HG03039 (cell line): ENCODE results near the gene S100A2.
A peak's percentile ranks its signal among the peaks of the same experiment; 100 is the strongest.
"Not testable (repeated sequence)": the region's sequence is repeated elsewhere in the genome, so short reads cannot be mapped to it uniquely, and the experiment has no call there.

ENCODE experiments used
- ATAC-seq: cut with Tn5 transposase; IDR thresholded peaks from one replicate; pipeline ENCODE4 v1.9.1; 2021; ENCODE audit warnings: mild to moderate bottlenecking, moderate library complexity; ENCODE audit not compliant: unreplicated experiment

S100A2 gene

GRCh38 chr1:153592748-153593147, 27.1 kb upstream of the S100A2 start:
- ATAC-seq: no peak

- no peak for ATAC-seq
These were observed 22.8 kb upstream of the S100A2 start for GRCh38 chr1:153588482-153588881.

- not testable (repeated sequence) for ATAC-seq
These were observed 22.4 kb upstream of the S100A2 start for GRCh38 chr1:153588033-153588432.

GRCh38 chr1:153587314-153587713, 21.7 kb upstream of the S100A2 start:
- ATAC-seq: no peak

- ATAC-seq: no peak
These were observed 20.7 kb upstream of the S100A2 start for GRCh38 chr1:153586347-153586746.

- ATAC-seq: no peak
These were observed 19.4 kb upstream of the S100A2 start for GRCh38 chr1:153585006-153585405.

- no peak for ATAC-seq
These were observed 18.3 kb upstream of the S100A2 start for GRCh38 chr1:153583976-153584375.

GRCh38 chr1:153583514-153583913, 17.9 kb upstream of the S100A2 start:
- ATAC-seq: not testable (repeated sequence)

- ATAC-seq: not testable (repeated sequence)
These were observed 17.2 kb upstream of the S100A2 start for GRCh38 chr1:153582836-153583235.

- ATAC-seq: no peak
These were observed 13.3 kb upstream of the S100A2 start for GRCh38 chr1:153578936-153579335.

GRCh38 chr1:153578490-153578889, 12.8 kb upstream of the S100A2 start:
- no peak for ATAC-seq

- ATAC-seq: no peak
These were observed 12.0 kb upstream of the S100A2 start for GRCh38 chr1:153577624-153578051.

- no peak for ATAC-seq
These were observed 11.5 kb upstream of the S100A2 start for GRCh38 chr1:153577138-153577537.

GRCh38 chr1:153575497-153575896, 9.9 kb upstream of the S100A2 start:
- not testable (repeated sequence) for ATAC-seq

- ATAC-seq: not testable (repeated sequence)
These were observed 9.4 kb upstream of the S100A2 start for GRCh38 chr1:153575081-153575491.

GRCh38 chr1:153573351-153573750, 7.7 kb upstream of the S100A2 start:
- no peak for ATAC-seq

GRCh38 chr1:153572569-153573015, 6.9 kb upstream of the S100A2 start:
- ATAC-seq: peak; percentile 69

GRCh38 chr1:153571706-153572105, 6.1 kb upstream of the S100A2 start:
- ATAC-seq: no peak

- no peak for ATAC-seq
These were observed 5.2 kb upstream of the S100A2 start for GRCh38 chr1:153570874-153571273.

- no peak for ATAC-seq
These were observed 3.8 kb upstream of the S100A2 start for GRCh38 chr1:153569465-153569864.

GRCh38 chr1:153568367-153569099, 2.9 kb upstream of the S100A2 start:
- ATAC-seq: no peak

GRCh38 chr1:153567621-153568366, 2.1 kb upstream of the S100A2 start:
- ATAC-seq: no peak
